ENCODE data around the gene PLCXD3.

The PLCXD3 gene

GRCh38 chr5:41465493-41466171, 44.8 kb downstream of the PLCXD3 start:
- TF ChIP-seq, protein P1, sequence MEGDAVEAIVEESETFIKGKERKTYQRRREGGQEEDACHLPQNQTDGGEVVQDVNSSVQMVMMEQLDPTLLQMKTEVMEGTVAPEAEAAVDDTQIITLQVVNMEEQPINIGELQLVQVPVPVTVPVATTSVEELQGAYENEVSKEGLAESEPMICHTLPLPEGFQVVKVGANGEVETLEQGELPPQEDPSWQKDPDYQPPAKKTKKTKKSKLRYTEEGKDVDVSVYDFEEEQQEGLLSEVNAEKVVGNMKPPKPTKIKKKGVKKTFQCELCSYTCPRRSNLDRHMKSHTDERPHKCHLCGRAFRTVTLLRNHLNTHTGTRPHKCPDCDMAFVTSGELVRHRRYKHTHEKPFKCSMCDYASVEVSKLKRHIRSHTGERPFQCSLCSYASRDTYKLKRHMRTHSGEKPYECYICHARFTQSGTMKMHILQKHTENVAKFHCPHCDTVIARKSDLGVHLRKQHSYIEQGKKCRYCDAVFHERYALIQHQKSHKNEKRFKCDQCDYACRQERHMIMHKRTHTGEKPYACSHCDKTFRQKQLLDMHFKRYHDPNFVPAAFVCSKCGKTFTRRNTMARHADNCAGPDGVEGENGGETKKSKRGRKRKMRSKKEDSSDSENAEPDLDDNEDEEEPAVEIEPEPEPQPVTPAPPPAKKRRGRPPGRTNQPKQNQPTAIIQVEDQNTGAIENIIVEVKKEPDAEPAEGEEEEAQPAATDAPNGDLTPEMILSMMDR (conservative IDR thresholded peaks at IDR 0.05; ENCODE audit: low read depth) = no peak
- no peak for DNase-seq (ENCODE audit: low spot score)
- H3K27ac ChIP-seq = no peak overlapping the region
- ChIA-PET CTCF (no interaction called here), POLR2A (ENCODE audit: low non-redundant PET) (no interaction called here)

DNA sequence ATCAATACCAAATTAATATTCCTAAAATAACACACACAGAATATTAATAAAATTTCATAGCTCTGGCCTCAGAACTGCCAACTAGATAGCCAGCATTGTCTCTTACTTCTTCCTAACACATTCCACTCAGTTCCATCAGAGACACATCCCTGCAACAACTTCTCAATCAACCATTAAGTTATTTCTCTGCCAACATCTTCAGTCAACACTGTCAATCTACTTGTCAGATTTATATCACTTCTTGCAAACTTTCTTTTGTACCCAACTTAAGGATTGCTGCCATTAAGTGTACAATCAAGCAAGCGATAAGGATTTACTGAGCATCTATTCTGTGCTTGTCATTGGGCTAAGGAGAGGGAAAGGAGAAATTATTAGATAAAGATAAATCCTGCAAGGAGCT, 50.8 kb downstream of the PLCXD3 start:
- TF ChIP-seq, protein P1 (conservative IDR thresholded peaks at IDR 0.05; ENCODE audit: low read depth) = no peak
- CTCF ChIA-PET = interaction anchor here (0.6 kb wide), 1 partner anchor 1656 kb away, joined by 3 read pairs; no protein-coding TSS in a partner anchor
- POLR2A ChIA-PET (ENCODE audit: low non-redundant PET) = no interaction called here
- H3K27ac ChIP-seq = no peak overlapping the region
- no peak for DNase-seq (ENCODE audit: low spot score)

GRCh38 chr5:41457094-41457493, 53.3 kb downstream of the PLCXD3 start:
- TF ChIP-seq, protein P1 (conservative IDR thresholded peaks at IDR 0.05; ENCODE audit: low read depth) = no peak
- no peak for DNase-seq (ENCODE audit: low spot score)
- ChIA-PET CTCF (no interaction called here), POLR2A (ENCODE audit: low non-redundant PET) (no interaction called here)
- H3K27ac ChIP-seq = no peak overlapping the region

DNA sequence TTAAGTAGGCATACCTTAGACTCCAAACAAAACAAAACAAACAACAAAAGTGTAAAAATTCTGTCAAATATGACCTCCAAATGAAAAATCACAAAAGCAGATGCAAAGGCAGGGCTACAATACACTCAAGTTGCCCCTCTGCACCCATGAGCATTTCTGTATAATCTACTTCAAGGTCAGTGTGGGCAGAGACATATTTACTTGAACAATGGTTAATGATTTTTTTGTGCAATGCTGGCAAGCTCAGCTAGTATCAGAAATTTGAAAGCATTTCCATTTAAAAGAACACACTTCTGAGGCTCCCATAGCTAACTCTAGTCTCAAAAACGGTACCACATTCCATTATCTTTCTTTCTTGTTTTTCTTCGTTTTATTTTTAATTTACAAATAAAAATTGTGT, 57.9 kb downstream of the PLCXD3 start:
- POLR2A ChIA-PET (ENCODE audit: low non-redundant PET) = no interaction called here

DNA sequence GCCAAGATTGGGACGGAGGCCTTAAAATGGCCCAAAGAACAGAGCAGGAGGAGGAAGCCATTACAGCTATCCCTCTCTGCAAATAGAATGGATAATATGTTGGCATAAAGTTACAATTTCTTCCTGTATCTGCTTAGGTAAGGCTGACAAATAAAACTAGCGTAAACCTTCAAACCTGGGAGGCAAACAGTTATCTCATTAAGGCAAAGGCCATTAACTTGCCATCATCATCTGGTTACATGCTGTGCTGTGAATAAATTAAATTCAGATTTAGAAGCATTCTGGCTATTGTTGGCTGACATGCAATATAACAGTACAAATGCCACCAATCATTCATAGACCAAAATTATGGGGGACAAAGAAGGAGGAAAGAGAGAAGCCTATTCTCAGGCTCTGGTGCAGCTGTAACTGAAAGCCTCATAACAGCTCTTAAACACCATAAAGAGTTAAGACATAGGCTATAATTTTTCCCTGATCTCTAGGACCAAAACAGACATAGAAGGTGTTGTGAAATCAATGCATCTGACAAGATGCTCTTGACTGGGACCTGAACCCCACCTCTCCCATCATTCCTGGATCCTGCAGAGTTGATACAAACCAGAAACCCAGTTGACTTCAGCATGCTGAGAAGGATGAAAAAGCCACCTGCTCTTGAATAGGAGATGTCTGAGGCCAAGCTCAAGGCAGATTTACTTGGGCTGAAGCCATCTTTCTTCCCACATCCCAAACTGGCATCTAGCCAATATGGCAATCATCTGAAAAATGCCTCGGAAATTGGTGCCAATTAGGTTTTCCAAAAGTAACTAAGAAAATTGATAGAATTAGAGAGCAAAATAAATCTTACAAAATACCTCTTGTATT, 62.5 kb downstream of the PLCXD3 start:
- CTCF ChIA-PET = no interaction called here
- DNase-seq (ENCODE audit: low spot score) = no peak
- TF ChIP-seq, protein P1 (conservative IDR thresholded peaks at IDR 0.05; ENCODE audit: low read depth) = no peak
- POLR2A ChIA-PET (ENCODE audit: low non-redundant PET) = no interaction called here
- H3K27ac ChIP-seq = no peak overlapping the region

More for the DNA sequence above, 57.9 kb downstream of the PLCXD3 start:
- DNase-seq (ENCODE audit: low spot score) = no peak
- H3K27ac ChIP-seq = no peak overlapping the region
- TF ChIP-seq, protein P1 (conservative IDR thresholded peaks at IDR 0.05; ENCODE audit: low read depth) = no peak
- CTCF ChIA-PET = no interaction called here

DNA sequence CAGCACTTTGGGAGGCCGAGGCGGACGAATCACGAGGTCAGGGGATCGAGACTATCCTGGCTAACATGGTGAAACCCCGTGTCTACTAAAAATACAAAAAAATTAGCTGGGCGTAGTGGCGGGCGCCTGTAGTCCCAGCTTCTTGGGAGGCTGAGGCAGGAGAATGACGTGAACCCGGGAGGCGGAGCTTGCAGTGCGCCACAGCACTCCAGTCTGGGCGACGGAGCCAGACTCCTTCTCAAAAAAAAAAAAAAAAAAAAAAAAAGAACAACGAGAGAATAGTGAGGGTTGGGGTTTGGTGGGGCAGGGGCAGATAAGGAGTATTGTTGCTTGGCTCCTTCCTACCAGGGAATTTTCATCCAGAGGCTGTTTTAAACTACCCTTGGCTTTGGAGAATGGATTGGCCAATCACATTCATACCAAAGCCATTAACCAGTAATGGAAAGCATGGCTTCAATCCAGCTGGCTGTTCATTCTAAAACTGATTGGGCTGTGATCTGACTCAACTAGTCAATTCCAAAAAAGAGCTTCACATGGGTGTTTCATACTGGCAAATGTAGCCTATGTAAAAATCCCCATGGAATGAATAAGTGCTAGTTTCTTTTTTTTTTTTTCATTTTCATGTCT, 64.4 kb downstream of the PLCXD3 start:
- DNase-seq (ENCODE audit: low spot score) = no peak
- CTCF ChIA-PET = no interaction called here
- TF ChIP-seq, protein P1 (conservative IDR thresholded peaks at IDR 0.05; ENCODE audit: low read depth) = no peak
- POLR2A ChIA-PET (ENCODE audit: low non-redundant PET) = no interaction called here
- H3K27ac ChIP-seq = no peak overlapping the region
